ENCODE results near the gene NFIA. TPM values are rescaled to one million over a fixed set of nuclear protein-coding genes. Genes with fewer than 3 reads are reported as not detected.
A peak's percentile ranks its signal among the peaks of the same experiment; 100 is the strongest.

NFIA gene
- total RNA-seq, 1 donor from 2014 or later, result 163 TPM

GRCh38 chr1:61213245-61214011 lies 131.1 kb downstream of the NFIA start:
- H3K27ac Mint-ChIP-seq, result no peak overlapping the region
- no peaks in the 10 kb centered on the region for H3K27me3 Mint-ChIP-seq (ENCODE audit: low read depth)
- peaks cover 23% of the 10 kb centered on the region for H3K4me1 Mint-ChIP-seq
- H3K9me3 Mint-ChIP-seq, result peaks cover 4% of the 10 kb centered on the region
- no peak overlapping the region for H3K4me3 Mint-ChIP-seq
- TF ChIP-seq CTCF (IDR thresholded peaks at IDR 0.05; ENCODE audit: unreplicated experiment), result no peak
- H3K36me3 Mint-ChIP-seq, result peaks cover 18% of the 10 kb centered on the region
- no peak for DNase-seq (ENCODE audit: low spot score in 2 of 2, unreplicated experiment in 2 of 2)

- no peak overlapping the region for H3K27ac Mint-ChIP-seq
- H3K27me3 Mint-ChIP-seq (ENCODE audit: low read depth), result no peaks in the 10 kb centered on the region
- H3K4me3 Mint-ChIP-seq, result no peak overlapping the region
- peaks cover 14% of the 10 kb centered on the region for H3K4me1 Mint-ChIP-seq
- TF ChIP-seq CTCF (IDR thresholded peaks at IDR 0.05; ENCODE audit: unreplicated experiment), result no peak
- H3K9me3 Mint-ChIP-seq, result peaks cover 4% of the 10 kb centered on the region
- peaks cover 19% of the 10 kb centered on the region for H3K36me3 Mint-ChIP-seq
- DNase-seq (ENCODE audit: low spot score in 2 of 2, unreplicated experiment in 2 of 2), result no peak
These were observed 132.8 kb downstream of the NFIA start for GRCh38 chr1:61215119-61215518.

- H3K27me3 Mint-ChIP-seq (ENCODE audit: low read depth), result no peaks in the 10 kb centered on the region
- peaks cover 4% of the 10 kb centered on the region for H3K9me3 Mint-ChIP-seq
- no peak overlapping the region for H3K4me3 Mint-ChIP-seq
- H3K4me1 Mint-ChIP-seq, result peaks cover 9% of the 10 kb centered on the region
- no peak for DNase-seq (ENCODE audit: low spot score in 2 of 2, unreplicated experiment in 2 of 2)
- H3K36me3 Mint-ChIP-seq, result peaks cover 17% of the 10 kb centered on the region
- TF ChIP-seq CTCF (IDR thresholded peaks at IDR 0.05; ENCODE audit: unreplicated experiment), result no peak
- no peak overlapping the region for H3K27ac Mint-ChIP-seq
These were observed 133.4 kb downstream of the NFIA start for GRCh38 chr1:61215676-61216289.

GRCh38 chr1:61220536-61220935 lies 138.2 kb downstream of the NFIA start:
- peaks cover 19% of the 10 kb centered on the region for H3K4me1 Mint-ChIP-seq

GRCh38 chr1:61221642-61222041 lies 139.3 kb downstream of the NFIA start:
- Mint-ChIP-seq H3K4me3 (no peak overlapping the region), H3K4me1 (peaks cover 19% of the 10 kb centered on the region)

More at GRCh38 chr1:61220536-61220935, 138.2 kb downstream of the NFIA start:
- H3K27me3 Mint-ChIP-seq (ENCODE audit: low read depth), result no peaks in the 10 kb centered on the region
- H3K9me3 Mint-ChIP-seq, result peaks cover 4% of the 10 kb centered on the region
- H3K4me3 Mint-ChIP-seq, result no peak overlapping the region
- no peak overlapping the region for H3K27ac Mint-ChIP-seq
- no peak for DNase-seq (ENCODE audit: low spot score in 2 of 2, unreplicated experiment in 2 of 2)
- H3K36me3 Mint-ChIP-seq, result peaks cover 13% of the 10 kb centered on the region
- TF ChIP-seq CTCF (IDR thresholded peaks at IDR 0.05; ENCODE audit: unreplicated experiment), result no peak

More at GRCh38 chr1:61221642-61222041, 139.3 kb downstream of the NFIA start:
- Mint-ChIP-seq H3K36me3 (peaks cover 13% of the 10 kb centered on the region), H3K27me3 (ENCODE audit: low read depth) (no peaks in the 10 kb centered on the region), H3K9me3 (peaks cover 4% of the 10 kb centered on the region), H3K27ac (peak overlapping the region; percentile 9)
- TF ChIP-seq CTCF (IDR thresholded peaks at IDR 0.05; ENCODE audit: unreplicated experiment), result no peak
- no peak for DNase-seq (ENCODE audit: low spot score in 2 of 2, unreplicated experiment in 2 of 2)
